ENCODE results near the gene HHIPL1.

HHIPL1 gene

GRCh38 chr14:99662846-99663245 is 17.9 kb downstream of the HHIPL1 start:
- no peak for DNase-seq

GRCh38 chr14:99663386-99664057 is 18.6 kb downstream of the HHIPL1 start:
- no peak for DNase-seq

DNA sequence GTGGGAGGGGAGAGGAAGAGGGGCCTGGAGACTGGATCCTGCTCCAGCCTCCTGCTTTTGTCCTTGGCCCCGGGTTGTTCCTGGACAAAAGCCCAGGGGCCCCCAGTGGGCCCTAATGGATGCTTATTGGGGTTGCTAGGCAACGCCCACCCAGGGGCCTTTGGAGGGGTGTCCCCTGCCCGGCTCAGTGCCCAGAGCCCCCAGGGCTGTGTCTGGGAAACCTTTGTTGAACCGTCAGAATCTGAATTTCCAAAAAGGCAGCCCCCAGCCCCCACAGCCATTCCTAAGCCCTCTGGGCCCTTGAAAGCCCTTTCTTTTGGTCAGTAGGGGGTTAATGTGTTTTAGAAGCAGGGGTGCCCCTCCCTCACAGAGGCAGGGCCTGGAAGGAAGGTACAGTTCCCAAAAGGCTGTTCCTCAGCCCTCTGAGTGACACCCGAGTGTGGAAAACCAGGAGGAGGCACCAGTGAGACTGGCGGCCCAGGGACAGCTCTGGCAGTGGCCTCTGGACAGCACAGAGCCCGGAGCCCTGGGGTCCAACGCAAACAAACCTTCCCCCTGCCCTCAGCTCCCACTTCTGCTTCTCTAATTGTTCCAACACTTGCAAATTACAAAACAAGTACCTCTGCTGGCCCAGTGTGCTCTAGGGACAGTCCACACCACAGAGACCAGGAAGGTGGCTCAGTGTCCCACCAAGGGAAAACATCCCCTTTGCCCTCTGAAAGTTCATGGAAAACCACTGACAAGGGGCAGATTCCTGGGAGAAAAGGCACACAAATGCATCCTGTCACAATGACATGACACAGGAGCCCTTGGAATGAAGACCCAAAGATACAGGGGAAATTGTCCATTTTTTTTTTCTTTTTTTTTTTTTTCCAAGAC is 19.4 kb downstream of the HHIPL1 start:
- no peak for DNase-seq

DNA sequence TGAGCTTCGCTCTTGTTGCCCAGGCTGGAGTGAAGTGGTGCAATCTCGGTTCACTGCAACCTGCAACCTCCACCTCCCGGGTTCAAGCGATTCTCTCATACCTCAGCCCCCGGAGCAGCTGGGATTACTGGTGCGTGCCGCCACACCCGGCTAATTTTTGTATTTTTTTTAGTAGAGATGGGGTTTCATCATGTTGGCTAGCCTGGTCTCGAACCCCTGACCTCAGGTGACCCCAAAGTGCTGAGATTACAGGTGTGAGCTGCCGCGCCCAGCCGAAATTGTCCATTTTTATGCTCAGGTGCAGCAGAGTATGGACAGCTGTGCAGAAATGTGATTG is 20.0 kb downstream of the HHIPL1 start:
- DNase-seq, result no peak

DNA sequence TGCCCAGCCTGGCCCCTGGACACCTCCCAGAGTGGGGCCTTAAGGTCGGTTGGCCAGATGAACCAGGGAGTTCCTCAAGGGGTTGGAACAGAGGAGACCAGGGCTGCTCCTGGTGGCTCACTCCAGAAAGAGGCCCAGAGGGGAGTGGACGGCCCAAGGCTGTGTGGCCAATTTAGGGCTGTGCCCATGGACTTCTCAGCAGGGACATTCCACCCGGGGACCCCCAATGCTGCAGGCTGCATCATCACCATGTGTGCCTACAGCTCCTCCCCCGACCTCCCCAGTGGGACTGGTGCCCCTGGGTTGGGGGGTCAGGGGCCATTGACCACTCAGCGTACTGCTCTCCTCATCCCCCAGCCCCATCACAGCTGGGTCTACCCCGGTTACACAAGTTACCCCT is 21.6 kb downstream of the HHIPL1 start:
- no peak for DNase-seq

- DNase-seq, result no peak
These were observed 22.1 kb downstream of the HHIPL1 start for GRCh38 chr14:99667045-99667444.

DNA sequence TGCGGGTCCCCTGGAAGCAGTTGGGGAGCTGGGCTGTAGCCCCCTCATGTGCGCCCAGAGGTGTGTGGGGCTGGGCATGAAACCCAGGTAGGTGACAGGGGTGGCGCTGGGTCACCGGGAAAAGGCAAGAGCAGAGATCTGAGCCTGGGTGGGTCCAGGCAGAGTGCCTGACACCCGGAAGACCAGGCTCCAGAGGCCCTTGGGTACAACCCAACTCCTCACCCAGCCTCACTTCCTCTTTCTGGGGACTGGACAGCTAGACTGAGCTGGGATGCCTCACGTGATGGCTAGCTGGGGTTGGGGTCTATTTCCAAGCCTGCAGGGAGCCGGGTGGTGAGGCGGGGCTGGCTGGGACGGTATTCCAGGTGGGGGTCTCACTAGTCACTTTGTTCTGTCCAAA is 22.9 kb downstream of the HHIPL1 start:
- no peak for DNase-seq

DNA sequence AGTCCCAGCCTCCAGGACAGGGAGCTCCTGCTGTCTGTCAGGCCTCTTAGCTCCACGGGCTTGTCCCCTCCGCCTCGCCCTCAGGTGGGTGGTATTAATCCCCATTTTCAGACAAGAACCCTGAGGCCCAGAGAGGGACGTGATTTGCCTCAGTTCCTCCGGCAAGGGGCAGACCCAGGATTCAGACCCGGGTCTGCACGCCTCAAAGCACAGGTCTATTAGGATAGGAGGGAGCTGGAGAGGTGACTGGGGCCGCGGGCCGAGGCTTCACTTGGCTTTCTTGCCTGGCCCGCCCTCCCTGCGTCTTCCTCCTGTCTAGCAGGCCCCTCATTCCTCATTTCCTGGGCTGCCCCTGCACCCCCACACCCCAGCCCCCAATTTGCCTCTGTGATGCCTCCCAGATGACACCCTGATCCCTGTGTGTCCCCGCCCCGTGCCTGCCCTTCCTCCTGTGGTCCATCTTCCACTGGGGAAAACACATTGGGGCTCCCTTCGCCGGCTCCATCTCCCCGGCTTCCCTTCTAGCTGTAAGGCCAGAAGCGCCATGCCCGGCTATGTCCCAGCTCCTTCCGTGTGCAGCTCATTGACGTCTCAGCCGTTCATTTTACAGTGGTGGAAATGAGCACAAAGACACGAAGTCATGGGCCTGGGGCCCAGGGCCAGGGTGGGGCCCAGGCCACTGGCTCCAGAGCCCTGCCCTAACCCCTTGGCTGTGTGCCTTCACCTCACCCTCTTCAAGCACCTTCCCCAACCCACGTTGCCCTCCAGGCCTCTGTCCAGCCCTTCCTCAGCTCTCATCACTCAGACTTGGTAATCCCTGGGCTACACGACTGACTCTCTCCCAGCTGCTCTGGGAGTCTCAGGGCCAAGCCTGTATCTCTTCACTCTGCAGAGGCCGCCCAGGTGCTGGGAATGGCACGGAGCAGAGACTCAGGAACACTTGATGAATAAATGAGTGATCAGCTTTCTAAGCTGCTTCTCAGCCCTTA is 23.7 kb downstream of the HHIPL1 start:
- no peak for DNase-seq

- no peak for DNase-seq
These were observed 25.7 kb downstream of the HHIPL1 start for GRCh38 chr14:99670361-99671234.

DNA sequence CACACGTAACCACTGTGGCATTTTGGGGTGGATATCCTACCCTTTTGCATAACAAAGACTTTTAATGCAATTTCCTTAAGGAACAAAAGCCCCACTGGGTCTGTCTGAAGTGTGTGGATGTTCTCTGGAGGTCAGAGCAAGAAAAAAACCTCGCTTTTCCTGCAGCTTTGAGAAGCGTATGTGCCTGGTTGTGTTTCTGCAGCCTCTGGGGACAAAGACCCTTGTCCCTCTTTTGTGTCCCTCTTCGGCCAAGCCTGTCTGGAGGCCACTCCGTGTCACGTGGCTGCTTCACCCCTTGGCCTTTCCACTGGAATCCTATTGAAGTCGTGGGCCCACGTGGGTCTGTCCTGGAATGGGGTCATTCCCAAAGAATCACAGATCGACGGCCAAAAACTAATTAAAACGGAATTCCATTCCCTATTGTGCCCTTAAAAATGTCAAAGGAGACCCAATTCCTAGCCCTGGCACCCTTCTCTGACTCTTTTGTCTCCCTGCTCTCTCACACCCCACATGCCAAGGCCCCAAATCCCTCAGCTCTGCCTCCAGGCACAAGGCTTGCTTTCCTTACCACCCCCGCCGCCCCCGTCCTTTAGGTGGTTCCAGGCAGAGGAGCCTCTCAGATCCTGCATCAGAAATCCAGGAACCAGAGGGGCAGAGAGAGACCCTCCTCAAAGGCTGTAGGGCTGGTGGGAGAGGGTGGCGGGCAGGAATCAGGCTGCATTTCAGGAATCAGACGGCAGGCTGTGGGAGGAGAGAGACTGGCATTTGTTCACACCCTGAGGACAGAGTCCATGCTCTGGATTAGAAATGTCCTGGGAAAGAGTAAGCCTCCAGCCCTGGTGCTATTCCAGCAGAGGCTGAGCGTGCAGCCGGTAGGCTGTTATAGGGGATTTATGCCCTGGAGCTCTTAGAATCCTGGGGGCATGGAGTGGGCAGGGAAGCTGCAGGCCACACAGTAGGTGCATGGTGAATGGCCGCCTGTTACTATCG is 26.6 kb downstream of the HHIPL1 start:
- no peak for DNase-seq

GRCh38 chr14:99672506-99673304 is 27.8 kb downstream of the HHIPL1 start:
- DNase-seq, result peak; percentile 27

DNA sequence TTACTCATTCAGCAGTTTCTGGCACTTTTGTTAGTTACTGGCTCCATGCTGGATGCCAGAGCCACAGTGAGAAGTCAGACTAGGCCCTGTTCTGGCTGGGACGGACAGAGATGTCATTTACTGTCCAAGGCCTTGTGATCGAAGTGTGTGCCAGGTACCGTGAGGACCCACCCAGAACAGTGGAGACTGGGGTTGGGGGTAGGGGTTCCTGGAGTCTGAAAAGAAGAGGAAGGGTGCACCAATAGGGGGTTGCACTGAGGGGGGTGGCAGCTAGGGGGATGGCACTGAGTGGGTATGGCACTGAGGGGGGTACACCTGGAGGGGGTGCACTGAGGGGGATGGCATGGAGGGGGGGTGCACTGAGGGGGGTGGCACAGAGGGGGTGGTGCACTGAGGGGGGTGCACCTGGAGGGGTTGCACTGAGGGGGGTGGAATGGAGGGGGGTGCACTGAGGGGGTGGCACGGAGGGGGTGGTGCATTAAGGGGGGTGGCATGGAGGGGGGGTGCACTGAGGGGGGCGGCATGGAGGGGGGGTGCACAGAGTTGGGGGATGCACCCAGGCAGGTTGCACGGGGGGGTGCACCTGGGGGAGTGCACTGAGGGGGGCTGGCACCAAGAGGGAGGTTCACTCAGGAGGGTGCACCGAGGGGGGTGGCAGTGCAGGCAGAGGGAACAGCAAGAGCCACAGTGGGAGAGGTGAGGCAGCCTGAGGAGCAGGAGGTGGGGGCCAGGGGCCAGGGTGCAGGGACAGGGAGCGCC is 28.6 kb downstream of the HHIPL1 start:
- DNase-seq, result no peak

GRCh38 chr14:99674064-99674650 is 29.2 kb downstream of the HHIPL1 start:
- no peak for DNase-seq

GRCh38 chr14:99674776-99675381 is 29.9 kb downstream of the HHIPL1 start:
- DNase-seq, result no peak

GRCh38 chr14:99675382-99675835 is 30.5 kb downstream of the HHIPL1 start:
- no peak for DNase-seq

GRCh38 chr14:99675951-99676350 is 31.0 kb downstream of the HHIPL1 start:
- DNase-seq, result no peak

DNA sequence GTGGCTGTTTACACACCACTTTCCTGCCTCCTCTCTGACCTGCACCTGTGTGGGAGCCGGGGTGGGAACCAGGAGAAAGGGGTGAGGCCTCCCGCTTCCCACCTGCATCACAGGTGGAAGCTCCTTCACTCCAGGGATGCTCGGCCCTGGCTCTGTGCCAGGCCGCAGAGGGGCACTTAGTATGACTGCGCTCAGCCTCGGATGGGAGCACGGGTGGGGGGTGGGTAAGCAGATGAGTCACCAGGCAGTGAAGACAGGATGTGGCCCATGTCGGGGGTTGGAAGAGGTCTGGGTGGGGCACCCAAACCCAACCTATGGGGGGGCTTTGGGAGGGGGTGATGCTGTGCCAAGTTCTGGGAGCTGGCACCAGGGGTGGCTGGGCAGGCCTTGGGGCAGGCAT is 31.7 kb downstream of the HHIPL1 start:
- DNase-seq, result no peak

Measured in activated CD4-positive, alpha-beta T cell treated with anti-CD3 and anti-CD28 coated beads, Interleukin-10, Interleukin-2, amounts not matched to agents 100 ng/mL and 50 ng/mL, durations not matched to agents 16 hours and 8 hours (primary cell).